Neuron (in vitro differentiated cells): Measurements from ENCODE around the gene NOS3.
"Not testable (repeated sequence)": the region's sequence is repeated elsewhere in the genome, so short reads cannot be mapped to it uniquely, and the experiment has no call there.

Experiments used
- H2AFZ ChIP-seq: one replicate; pipeline ENCODE4 v1.6.1; 2013; ENCODE audit warnings: low read depth, mild to moderate bottlenecking, inconsistent platforms, low read length, moderate library complexity
- H3K27me3 ChIP-seq: one replicate; pipeline ENCODE4 v1.6.1; 2013; ENCODE audit warnings: low read length; ENCODE audit not compliant: insufficient read depth
- H3K36me3 ChIP-seq: one replicate; pipeline ENCODE4 v1.6.1; 2013; ENCODE audit warnings: low read length; ENCODE audit not compliant: insufficient read depth
- H3K4me1 ChIP-seq: one replicate; pipeline ENCODE4 v1.6.1; 2013; ENCODE audit warnings: low read length; ENCODE audit not compliant: insufficient read depth
- H3K4me3 ChIP-seq: 2 replicates; pipeline ENCODE4 v1.5.1; 2013; ENCODE audit warnings: mild to moderate bottlenecking, low read length, moderate library complexity
- H3K9me3 ChIP-seq: one replicate; pipeline ENCODE4 v1.6.1; 2013; ENCODE audit warnings: low read length

The NOS3 gene

DNA sequence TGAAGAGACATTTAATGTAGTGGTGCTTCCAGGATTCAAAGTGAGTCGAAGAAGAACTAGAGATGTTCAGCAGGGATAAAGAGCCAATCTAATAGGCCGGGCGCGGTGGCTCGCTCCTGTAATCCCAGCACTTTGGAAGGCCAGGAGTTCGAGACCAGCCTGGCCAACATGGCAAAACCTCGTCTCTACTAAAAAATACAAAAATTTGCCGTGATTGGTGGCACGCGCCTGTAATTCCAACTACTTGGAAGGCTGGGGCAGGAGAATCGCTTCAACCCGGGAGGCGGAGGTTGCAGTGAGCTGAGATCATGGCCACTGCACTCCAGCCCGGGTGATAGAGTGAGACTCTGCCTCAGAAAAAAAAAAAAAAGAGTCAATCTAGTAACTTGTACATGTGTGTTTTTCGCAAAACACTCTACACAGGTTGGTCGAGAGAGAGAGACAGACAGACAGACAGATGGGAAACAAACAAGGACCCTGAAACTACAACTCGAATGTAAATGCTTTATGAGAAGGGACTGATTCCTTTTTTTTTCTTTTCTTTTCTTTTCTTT, 38.2 kb downstream of the NOS3 start:
- Histone ChIP-seq H3K4me1 (peaks cover 11% of the 10 kb centered on the region), H3K4me3 (peak overlapping the region; percentile 79), H3K27me3 (no peaks in the 10 kb centered on the region), H3K36me3 (no peaks in the 10 kb centered on the region), H3K9me3 (no peaks in the 10 kb centered on the region), H2AFZ (peak overlapping the region; percentile 61)

DNA sequence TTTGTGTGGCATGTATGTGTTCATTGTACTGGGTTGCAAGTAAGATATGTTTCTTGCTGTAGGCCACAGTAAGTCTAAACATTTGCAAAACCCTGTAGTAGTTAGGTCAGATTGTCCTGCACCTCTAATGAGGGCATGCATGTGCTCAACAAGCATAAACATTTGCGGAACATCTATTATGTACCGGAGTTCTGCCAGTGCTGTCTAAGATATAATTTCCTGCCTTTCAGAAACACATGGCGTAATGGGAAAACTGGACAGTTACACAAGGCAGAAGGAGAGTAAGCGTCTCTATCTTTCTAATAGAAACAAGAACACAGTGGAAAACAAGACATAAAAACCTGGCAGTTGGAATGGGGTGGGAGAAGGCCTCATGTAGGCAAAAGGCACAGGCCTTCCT, 40.2 kb downstream of the NOS3 start:
- no peaks in the 10 kb centered on the region for H3K27me3 ChIP-seq

DNA sequence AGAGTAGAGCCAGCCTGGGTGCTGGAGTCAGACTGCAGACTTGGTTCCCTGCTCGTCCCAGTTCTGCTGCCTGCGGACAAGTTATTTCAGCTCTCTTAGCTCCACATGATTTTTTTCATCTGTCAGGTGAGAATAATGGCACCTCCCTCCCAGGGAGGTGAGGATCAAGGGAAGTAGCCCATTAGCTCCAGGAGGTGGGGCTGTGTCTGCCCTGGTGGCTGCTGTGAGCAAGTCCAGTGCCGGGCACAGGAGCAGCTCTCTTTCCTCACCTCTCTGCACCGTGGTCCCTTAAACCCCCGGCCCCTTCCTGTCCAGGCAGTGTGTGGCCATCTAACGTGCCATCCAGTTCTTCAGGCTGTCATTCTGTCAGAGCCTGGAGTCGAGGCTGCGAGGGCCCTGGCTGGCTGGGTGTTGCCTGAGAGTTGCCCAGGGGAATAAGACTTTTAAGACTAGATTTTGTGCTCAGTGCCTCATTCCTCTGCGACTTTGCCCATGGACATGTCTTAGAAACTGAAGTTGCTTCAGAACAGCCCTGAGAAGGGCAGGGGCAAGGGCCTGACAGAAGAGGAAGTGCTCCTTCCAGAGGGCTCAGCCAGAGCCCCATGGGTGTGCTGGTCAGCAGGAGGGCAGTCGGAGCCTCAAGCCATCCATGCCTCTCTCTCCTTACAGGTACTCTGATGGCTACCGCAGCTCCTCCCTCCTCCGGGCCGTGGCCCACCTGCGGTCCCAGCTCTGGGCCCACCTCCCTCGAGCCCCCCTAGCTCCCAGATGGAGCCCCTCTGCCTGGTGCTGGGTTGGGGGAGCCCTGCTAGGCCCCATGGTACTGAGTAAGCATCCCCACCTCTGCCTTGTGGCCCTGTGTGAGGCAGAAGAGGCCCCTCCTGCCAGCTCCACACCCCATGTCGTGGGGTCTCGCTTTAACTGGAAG, 42.4 kb downstream of the NOS3 start:
- Histone ChIP-seq H3K9me3 (no peaks in the 10 kb centered on the region), H2AFZ (no peak overlapping the region), H3K4me1 (peaks cover 5% of the 10 kb centered on the region), H3K4me3 (no peak overlapping the region), H3K36me3 (peaks cover 14% of the 10 kb centered on the region), H3K27me3 (no peaks in the 10 kb centered on the region)

More for the DNA sequence above, 40.2 kb downstream of the NOS3 start:
- peaks cover 11% of the 10 kb centered on the region for H3K4me1 ChIP-seq
- no peak overlapping the region for H2AFZ ChIP-seq
- no peak overlapping the region for H3K4me3 ChIP-seq
- H3K9me3 ChIP-seq: no peaks in the 10 kb centered on the region
- H3K36me3 ChIP-seq: peaks cover 9% of the 10 kb centered on the region

DNA sequence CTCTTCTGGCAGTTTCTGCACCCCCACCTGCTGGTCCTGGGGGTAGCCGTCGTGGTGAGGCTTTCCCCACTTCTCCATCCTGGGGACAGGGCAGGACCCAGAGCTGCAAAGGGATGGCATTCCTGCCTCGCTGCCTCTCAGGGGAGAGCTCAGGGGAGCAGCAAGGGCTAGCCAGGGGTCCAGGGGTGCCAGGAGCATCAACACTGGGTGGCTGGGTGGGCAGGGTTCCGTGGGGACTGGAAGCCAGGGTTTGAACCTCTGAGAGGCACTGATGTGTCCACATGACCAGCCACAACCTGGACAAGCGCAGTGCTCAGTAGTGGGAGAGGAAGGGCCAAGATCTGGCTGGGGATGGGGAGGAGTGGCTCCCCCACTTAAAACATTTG, 43.0 kb downstream of the NOS3 start:
- H3K36me3 ChIP-seq: peaks cover 14% of the 10 kb centered on the region
- H3K9me3 ChIP-seq: no peaks in the 10 kb centered on the region
- no peak overlapping the region for H2AFZ ChIP-seq
- peaks cover 4% of the 10 kb centered on the region for H3K4me1 ChIP-seq
- H3K4me3 ChIP-seq: no peak overlapping the region
- no peaks in the 10 kb centered on the region for H3K27me3 ChIP-seq

DNA sequence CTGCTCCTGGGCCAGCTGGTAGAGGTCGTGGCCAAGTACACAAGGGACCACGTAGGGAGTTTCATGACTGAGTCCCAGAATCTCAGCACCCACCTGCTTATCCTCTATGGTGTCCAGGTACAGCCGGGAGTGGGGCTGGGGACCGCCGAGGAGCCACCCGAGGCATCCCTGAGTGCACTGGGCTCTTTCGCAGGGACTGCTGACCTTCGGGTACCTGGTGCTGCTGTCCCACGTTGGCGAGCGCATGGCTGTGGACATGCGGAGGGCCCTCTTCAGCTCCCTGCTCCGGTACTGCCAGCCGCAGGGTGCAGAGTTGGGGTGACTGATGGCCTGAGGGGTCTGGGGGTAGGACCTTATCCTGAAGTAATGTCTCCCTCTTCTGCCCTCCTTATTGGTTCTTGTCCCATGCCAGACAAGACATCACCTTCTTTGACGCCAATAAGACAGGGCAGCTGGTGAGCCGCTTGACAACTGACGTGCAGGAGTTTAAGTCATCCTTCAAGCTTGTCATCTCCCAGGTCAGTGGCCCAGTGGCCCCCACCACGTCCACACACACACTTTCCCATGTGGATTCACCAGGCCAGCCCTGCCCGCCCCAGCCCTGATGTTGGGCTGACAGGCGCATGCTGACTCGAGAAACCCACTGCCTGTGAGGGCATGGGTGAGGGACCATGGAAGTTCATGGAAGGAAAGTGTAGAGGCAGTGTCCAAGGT, 43.7 kb downstream of the NOS3 start:
- Histone ChIP-seq H2AFZ (no peak overlapping the region), H3K4me3 (no peak overlapping the region), H3K36me3 (peaks cover 14% of the 10 kb centered on the region), H3K4me1 (peaks cover 5% of the 10 kb centered on the region), H3K27me3 (no peaks in the 10 kb centered on the region), H3K9me3 (no peaks in the 10 kb centered on the region)

DNA sequence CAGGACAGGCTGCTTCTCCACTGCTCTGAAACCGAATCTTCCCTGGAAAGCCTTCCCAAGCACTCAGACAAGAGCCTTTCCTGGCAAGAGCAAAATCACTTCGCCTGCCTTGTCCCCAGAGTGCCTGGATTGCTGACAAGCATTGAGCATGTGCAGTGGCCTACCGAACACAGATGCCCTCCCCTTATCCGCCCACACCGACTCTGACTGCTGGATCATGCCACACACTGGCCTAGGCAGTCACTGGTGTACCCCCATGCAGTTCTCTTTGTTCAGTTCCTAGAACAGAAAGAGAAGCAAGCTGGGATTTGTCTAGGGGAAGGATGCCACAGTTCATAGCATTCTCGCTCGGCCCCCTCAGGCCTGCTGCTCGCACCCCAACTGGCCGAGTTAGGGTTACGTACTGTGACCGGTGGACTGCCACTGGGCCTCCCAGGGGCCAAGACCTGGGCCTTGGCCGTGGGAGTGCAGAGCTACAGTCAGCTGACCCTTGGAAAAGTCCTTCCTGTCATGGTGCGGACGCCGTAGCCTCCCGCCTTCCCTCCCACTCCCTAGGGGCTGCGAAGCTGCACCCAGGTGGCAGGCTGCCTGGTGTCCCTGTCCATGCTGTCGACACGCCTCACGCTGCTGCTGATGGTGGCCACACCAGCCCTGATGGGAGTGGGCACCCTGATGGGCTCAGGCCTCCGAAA, 44.4 kb downstream of the NOS3 start:
- Histone ChIP-seq H3K4me1 (peaks cover 9% of the 10 kb centered on the region), H3K9me3 (no peaks in the 10 kb centered on the region), H3K4me3 (no peak overlapping the region), H2AFZ (no peak overlapping the region), H3K27me3 (no peaks in the 10 kb centered on the region), H3K36me3 (peaks cover 14% of the 10 kb centered on the region)

DNA sequence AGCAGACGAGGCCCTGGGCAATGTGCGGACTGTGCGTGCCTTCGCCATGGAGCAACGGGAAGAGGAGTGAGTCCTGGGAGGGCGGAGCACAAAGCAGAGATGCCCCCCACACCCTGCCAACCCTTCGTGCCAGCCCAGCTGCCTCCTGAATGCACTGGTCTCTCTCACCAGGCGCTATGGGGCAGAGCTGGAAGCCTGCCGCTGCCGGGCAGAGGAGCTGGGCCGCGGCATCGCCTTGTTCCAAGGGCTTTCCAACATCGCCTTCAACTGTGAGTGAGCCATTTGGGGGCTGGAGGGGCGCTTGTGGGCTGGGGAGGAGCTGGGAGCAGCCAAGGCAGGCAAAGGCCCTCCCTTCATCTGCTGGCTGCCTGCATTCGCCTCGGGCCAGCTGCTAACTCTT, 45.1 kb downstream of the NOS3 start:
- no peak overlapping the region for H3K4me3 ChIP-seq
- no peaks in the 10 kb centered on the region for H3K9me3 ChIP-seq
- no peaks in the 10 kb centered on the region for H3K27me3 ChIP-seq
- H3K4me1 ChIP-seq: peaks cover 9% of the 10 kb centered on the region
- H2AFZ ChIP-seq: no peak overlapping the region
- peaks cover 14% of the 10 kb centered on the region for H3K36me3 ChIP-seq

DNA sequence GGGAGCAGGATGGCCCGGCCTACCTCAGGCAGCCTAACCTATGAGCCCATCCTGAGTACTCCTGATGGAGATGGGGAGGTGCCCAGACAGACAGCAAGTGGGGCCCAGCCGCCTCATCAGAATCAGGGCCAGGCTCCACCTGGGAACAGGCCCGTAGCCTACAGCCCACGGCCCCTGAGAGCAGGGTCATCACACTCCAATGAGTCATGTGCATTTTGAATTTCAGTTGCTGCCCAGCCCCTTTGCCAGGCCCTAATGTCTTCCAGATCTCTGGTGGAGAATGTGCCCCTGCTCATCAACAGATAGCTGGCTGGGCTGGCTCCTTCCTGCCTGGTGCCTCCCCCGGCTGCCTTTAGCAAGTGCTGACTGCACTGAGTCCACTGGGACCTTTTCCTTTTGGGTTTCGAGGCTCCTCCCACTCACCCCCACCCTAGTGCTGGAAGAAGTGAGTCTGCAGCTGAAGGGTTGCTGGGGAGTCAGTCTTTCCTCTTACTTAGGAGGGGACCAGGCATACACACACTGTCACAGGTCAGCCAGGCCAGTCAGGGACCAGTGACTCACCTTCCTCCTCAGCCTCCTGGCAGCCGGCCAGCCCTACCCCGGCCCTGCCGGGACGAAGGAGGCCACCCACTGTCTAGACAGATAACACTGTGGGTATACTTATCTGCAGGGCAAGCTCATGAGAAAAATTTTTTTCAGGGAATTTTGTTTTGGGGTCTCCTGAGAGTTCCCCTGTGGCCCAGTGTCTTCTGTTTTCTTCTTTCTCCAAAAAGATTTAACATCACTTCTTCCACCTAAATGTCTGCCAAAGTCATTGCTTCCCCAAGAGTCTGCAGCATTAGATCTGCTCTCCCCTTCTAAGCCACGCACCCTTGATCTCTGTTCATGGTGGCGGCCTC, 48.4 kb downstream of the NOS3 start:
- Histone ChIP-seq H3K4me1 (peaks cover 9% of the 10 kb centered on the region), H3K27me3 (no peaks in the 10 kb centered on the region), H3K4me3 (no peak overlapping the region), H2AFZ (no peak overlapping the region), H3K36me3 (peaks cover 17% of the 10 kb centered on the region), H3K9me3 (no peaks in the 10 kb centered on the region)

DNA sequence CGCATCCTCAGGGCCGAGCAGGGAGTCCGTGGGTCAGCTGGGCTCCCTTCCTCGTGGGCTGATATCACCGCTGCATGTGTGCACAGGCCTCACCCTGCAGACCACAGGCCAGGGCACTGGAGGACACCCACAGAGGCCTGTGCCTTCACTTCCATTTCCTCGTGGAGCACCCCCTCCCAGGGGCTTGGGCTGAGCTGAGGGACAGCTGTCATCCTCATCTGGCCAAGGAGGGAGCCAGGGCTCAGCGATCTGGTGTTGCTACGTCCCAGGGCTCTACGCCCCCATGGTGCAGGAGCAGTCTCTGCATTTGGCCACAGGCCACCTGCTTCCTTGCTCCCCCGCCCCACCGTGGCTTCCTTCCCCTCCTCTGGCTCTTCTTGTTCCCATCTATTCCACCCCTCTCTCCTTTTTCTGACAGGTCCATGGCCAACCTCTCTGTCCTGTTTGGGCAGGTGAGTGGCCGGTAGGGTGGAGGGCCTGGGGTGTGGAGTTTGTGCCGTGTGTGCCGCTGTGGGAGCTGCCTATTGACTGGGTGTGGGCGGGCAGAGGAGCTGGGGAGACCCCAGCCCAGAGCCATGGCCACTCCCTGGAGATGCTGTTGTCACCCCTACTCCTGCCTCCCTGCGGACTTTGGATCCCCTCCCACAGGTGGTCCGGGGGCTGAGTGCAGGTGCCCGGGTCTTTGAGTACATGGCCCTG, 49.2 kb downstream of the NOS3 start:
- H3K4me1 ChIP-seq: peaks cover 9% of the 10 kb centered on the region
- H3K4me3 ChIP-seq: no peak overlapping the region
- H3K27me3 ChIP-seq: no peaks in the 10 kb centered on the region
- H2AFZ ChIP-seq: no peak overlapping the region
- no peaks in the 10 kb centered on the region for H3K9me3 ChIP-seq
- peaks cover 16% of the 10 kb centered on the region for H3K36me3 ChIP-seq

DNA sequence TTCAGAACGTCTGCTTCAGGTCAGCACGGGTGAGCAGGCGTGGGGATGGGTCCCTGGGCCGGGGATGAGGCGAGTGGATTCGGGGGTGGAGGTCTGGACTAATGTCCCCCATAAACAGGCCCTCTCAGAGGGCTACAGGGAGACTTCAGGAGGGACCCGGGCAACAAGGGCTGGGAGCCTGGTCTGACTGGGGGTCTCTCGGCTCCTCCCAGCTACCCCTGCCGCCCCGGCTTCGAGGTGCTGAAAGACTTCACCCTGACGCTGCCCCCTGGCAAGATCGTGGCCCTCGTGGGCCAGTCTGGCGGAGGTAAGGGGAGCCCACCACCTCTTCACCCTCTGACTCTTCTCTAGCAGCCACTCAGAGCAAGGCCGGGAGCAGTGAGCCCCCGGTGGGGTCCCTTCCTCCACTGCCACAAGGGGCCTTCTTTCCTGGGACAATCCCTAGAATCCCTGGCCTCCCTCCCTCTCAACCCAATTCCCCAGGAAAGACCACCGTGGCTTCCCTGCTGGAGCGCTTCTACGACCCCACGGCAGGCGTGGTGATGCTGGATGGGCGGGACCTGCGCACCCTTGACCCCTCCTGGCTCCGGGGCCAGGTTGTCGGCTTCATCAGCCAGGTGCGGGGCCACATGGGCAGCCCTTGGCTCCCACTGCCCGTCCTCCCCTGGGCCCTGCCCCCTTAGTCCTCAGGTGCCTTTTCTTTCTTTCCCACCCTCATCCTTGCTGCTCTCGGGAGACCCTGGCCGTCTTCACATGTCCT, 50.0 kb downstream of the NOS3 start:
- Histone ChIP-seq H3K36me3 (peaks cover 11% of the 10 kb centered on the region), H3K9me3 (no peaks in the 10 kb centered on the region), H2AFZ (no peak overlapping the region), H3K4me3 (no peak overlapping the region), H3K4me1 (peaks cover 9% of the 10 kb centered on the region), H3K27me3 (no peaks in the 10 kb centered on the region)

DNA sequence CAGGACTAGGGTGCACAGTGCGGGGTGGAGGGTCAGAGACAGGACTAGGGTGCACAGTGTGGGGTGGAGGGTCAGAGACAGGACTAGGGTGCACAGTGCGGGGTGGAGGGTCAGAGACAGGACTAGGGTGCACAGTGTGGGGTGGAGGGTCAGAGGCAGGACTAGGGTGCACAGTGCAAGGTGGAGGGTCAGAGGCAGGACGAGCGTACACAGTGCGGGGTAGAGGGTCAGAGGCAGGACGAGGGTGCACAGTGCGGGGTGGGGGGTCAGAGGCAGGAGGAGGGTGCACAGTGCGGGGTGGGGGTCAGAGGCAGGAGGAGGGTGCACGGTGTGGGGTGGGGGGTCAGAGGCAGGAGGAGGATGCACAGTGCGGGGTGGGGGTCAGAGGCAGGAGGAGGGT, 52.6 kb downstream of the NOS3 start:
- not testable (repeated sequence) for H3K9me3 ChIP-seq, H3K4me3 ChIP-seq, H3K27me3 ChIP-seq, H3K4me1 ChIP-seq, H2AFZ ChIP-seq, H3K36me3 ChIP-seq
